ENCODE data around the gene CLDN19.

CLDN19 gene

DNA sequence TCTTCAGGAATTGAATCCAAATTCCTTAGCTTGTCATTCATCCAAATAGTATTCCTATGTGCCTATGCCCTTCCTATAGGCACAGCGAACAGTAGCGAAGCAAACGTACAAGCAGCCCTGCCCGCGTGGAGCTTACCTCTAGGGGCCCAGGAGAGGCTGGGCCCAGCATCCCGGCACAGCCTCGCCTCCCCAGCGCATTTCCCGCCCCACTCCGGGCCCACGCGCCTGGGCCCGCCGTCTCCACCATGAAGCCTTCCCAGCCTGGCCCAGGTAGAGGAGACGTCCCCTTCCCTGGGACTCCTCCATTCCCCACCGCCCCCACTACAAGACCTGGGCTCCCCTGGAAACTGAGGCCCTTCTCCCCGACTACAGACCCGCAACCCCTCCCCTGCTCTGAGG, 44.5 kb upstream of the CLDN19 start:
- ATAC-seq (ENCODE audit: low read depth): no peak
- Histone ChIP-seq H3K27me3 (ENCODE audit: insufficient read depth, poor library complexity, severe bottlenecking) (no peaks in the 10 kb centered on the region), H3K4me1 (ENCODE audit: insufficient read depth, poor library complexity, severe bottlenecking) (no peaks in the 10 kb centered on the region), H3K9me3 (ENCODE audit: severe bottlenecking) (no peaks in the 10 kb centered on the region), H3K36me3 (ENCODE audit: low read depth) (peaks cover 5% of the 10 kb centered on the region; the same call in 1 of the 2 replicates), H3K27ac (ENCODE audit: poor library complexity, severe bottlenecking) (no peak overlapping the region), H3K4me3 (ENCODE audit: severe bottlenecking) (no peak overlapping the region)
- TF ChIP-seq, protein P1, sequence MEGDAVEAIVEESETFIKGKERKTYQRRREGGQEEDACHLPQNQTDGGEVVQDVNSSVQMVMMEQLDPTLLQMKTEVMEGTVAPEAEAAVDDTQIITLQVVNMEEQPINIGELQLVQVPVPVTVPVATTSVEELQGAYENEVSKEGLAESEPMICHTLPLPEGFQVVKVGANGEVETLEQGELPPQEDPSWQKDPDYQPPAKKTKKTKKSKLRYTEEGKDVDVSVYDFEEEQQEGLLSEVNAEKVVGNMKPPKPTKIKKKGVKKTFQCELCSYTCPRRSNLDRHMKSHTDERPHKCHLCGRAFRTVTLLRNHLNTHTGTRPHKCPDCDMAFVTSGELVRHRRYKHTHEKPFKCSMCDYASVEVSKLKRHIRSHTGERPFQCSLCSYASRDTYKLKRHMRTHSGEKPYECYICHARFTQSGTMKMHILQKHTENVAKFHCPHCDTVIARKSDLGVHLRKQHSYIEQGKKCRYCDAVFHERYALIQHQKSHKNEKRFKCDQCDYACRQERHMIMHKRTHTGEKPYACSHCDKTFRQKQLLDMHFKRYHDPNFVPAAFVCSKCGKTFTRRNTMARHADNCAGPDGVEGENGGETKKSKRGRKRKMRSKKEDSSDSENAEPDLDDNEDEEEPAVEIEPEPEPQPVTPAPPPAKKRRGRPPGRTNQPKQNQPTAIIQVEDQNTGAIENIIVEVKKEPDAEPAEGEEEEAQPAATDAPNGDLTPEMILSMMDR (IDR thresholded peaks at IDR 0.05; ENCODE audit: poor library complexity, severe bottlenecking): no peak
- DNase-seq (ENCODE audit: low spot score): no peak

DNA sequence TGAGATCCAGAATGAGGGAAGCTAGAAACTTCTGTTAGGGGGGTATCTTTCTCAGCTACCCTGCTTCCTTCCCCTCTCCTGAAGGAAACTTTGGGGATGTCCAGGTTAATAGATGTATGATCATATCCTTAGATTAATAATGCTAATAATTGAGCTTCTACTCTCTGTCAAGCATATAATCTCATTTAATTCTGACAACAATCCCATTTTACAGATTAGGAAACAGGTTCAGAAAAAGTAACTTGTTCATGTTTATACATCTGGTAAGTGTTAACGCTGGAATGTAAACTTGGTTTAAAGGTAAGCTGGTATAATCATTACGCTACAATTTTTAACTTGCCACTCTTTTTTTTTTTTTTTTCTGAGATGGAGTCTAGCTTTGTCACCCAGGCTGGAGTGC, 43.1 kb upstream of the CLDN19 start:
- TF ChIP-seq, protein P1 (IDR thresholded peaks at IDR 0.05; ENCODE audit: poor library complexity, severe bottlenecking): no peak
- Histone ChIP-seq H3K4me1 (ENCODE audit: insufficient read depth, poor library complexity, severe bottlenecking) (no peaks in the 10 kb centered on the region), H3K4me3 (ENCODE audit: severe bottlenecking) (no peak overlapping the region), H3K9me3 (ENCODE audit: severe bottlenecking) (no peaks in the 10 kb centered on the region), H3K36me3 (ENCODE audit: low read depth) (peaks cover 10% of the 10 kb centered on the region; the same call in 1 of the 2 replicates), H3K27ac (ENCODE audit: poor library complexity, severe bottlenecking) (no peak overlapping the region), H3K27me3 (ENCODE audit: insufficient read depth, poor library complexity, severe bottlenecking) (no peaks in the 10 kb centered on the region)
- DNase-seq (ENCODE audit: low spot score) (no peak), ATAC-seq (ENCODE audit: low read depth) (no peak)

DNA sequence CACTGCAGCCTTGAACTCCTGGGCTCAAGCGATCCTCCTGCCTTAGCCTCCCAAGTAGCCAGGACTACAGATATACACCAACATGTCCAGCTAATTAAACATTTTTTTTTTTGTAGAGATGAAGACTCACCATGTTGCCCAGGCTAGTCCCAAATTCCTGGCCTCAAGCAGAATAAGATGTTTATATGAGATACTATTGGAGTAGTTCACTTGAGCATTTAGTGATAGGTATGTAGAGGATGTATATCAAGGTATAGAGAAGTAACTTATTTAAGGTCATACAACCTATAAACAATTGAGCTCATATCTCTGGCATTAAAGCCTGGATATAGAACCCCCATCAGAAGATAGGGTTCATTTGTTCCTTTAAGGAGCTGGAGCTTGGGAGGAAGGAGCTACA, 40.1 kb upstream of the CLDN19 start:
- ATAC-seq (ENCODE audit: low read depth): no peak
- Histone ChIP-seq H3K4me1 (ENCODE audit: insufficient read depth, poor library complexity, severe bottlenecking) (no peaks in the 10 kb centered on the region), H3K27me3 (ENCODE audit: insufficient read depth, poor library complexity, severe bottlenecking) (no peaks in the 10 kb centered on the region), H3K4me3 (ENCODE audit: severe bottlenecking) (no peak overlapping the region), H3K27ac (ENCODE audit: poor library complexity, severe bottlenecking) (no peak overlapping the region), H3K36me3 (ENCODE audit: low read depth) (peaks cover 17% of the 10 kb centered on the region), H3K9me3 (ENCODE audit: severe bottlenecking) (no peaks in the 10 kb centered on the region)
- DNase-seq (ENCODE audit: low spot score): no peak
- TF ChIP-seq, protein P1 (IDR thresholded peaks at IDR 0.05; ENCODE audit: poor library complexity, severe bottlenecking): no peak

DNA sequence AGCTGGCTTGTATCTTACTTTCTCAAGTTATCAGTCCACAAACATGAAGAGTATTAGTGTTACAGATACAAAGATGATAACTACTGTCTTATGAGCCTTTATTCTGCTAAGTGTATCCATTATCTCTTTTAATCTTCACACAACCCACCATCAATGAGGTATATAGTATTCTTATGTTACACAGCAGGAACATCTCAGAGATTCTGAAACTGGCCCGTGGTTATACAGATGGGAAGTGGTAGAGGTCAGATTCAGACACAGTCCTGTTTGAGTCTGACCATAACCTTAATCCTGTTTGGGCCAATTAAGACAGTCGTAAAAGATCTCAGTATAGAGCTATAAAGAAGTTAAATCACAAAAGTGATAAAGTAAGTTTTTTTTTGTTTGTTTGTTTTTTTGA, 39.7 kb upstream of the CLDN19 start:
- Histone ChIP-seq H3K27me3 (ENCODE audit: insufficient read depth, poor library complexity, severe bottlenecking) (no peaks in the 10 kb centered on the region), H3K4me3 (ENCODE audit: severe bottlenecking) (no peak overlapping the region), H3K9me3 (ENCODE audit: severe bottlenecking) (no peaks in the 10 kb centered on the region), H3K27ac (ENCODE audit: poor library complexity, severe bottlenecking) (no peak overlapping the region), H3K36me3 (ENCODE audit: low read depth) (peaks cover 21% of the 10 kb centered on the region), H3K4me1 (ENCODE audit: insufficient read depth, poor library complexity, severe bottlenecking) (no peaks in the 10 kb centered on the region)
- TF ChIP-seq, protein P1 (IDR thresholded peaks at IDR 0.05; ENCODE audit: poor library complexity, severe bottlenecking): no peak
- no peak for ATAC-seq (ENCODE audit: low read depth)
- DNase-seq (ENCODE audit: low spot score): no peak

DNA sequence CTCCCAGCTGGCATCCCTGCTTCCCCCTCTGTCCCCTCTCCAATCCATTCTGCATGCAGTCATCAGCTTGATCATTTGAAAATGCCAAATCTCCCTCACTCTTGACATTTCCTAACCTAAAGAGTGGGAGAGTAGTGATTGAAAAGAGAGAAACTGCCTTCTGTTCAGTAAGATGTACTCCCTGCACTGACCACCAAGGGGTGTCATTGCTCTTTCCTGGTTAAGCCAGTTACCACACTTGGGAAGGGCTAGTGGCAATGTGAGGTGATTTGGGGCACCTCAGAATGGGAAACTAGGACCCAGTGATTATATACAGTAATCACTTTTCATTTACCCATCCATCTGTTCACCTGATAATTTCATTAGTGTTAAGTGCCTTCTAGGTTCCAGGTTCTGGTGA, 37.8 kb upstream of the CLDN19 start:
- H3K36me3 ChIP-seq (ENCODE audit: low read depth): peaks cover 31% of the 10 kb centered on the region
- TF ChIP-seq, protein P1 (IDR thresholded peaks at IDR 0.05; ENCODE audit: poor library complexity, severe bottlenecking): peak; percentile 56
- no peak for DNase-seq (ENCODE audit: low spot score)
- H3K9me3 ChIP-seq (ENCODE audit: severe bottlenecking): no peaks in the 10 kb centered on the region
- no peak overlapping the region for H3K27ac ChIP-seq (ENCODE audit: poor library complexity, severe bottlenecking)
- peak; percentile 44; the same call in 1 of the 3 replicates for ATAC-seq (ENCODE audit: low read depth)
- no peaks in the 10 kb centered on the region for H3K27me3 ChIP-seq (ENCODE audit: insufficient read depth, poor library complexity, severe bottlenecking)
- H3K4me3 ChIP-seq (ENCODE audit: severe bottlenecking): no peak overlapping the region
- no peaks in the 10 kb centered on the region for H3K4me1 ChIP-seq (ENCODE audit: insufficient read depth, poor library complexity, severe bottlenecking)
